Measurements from ENCODE around the gene MPST.
A peak's percentile ranks its signal among the peaks of the same experiment; 100 is the strongest.

MPST gene

DNA sequence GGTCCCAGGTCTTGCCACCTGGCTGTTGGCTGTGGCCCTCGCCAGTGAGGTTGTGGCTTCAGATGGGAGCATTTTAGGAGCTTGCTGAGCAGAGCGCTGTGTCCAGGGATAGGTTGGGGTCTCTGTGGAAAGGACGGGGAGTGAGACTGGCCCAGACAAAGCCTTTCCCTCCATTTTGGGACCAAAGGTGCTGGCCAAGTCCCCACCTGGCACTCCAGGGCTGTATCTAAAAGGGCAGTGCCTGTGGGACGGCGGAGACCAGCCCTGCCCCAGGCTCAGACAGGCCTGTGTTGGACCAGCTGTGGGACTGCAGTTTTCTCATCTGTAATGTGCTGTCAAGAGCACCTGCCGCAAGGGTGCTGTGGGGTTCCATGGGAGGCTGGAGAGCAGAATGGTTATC is 27.0 kb downstream of the MPST start:
- no peak for DNase-seq

DNA sequence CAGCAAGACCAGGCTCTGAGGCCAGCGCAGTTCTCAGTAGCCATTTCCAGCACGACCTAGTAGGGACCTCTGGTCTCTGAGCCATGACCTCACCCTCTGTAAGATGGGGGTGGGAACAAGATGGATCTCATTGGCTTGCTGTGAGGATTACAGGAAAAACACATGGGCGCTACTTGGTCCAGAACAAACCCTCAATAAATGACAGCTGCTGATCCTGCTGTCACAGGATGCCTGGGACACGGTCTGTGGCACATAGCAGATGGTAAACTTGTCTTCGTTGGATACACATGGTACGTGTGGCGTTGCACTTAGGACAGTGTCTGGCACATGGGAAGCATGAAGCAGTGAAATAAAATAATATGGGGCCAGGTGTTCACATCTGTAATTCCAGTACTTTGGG is 27.5 kb downstream of the MPST start:
- no peak for DNase-seq

DNA sequence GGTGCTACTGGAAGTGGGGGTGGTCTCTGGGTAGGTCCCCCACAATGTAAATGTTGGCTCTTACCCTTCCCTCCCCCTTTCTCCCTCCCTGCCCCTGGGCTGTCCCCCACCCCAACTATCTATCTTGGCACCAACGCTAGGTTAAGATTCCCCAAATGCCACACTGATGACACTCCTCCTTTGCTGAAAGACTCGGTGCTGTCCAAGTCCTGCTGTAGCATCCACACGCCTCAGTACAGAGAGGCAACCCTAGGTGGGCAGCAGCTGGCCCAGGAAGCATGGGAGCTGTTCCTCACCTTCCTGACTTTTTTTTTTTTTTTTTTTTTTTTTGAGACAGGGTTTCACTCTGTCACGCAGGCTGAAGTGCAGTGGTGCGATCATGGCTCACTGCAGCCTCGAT is 28.6 kb downstream of the MPST start:
- DNase-seq, result no peak

DNA sequence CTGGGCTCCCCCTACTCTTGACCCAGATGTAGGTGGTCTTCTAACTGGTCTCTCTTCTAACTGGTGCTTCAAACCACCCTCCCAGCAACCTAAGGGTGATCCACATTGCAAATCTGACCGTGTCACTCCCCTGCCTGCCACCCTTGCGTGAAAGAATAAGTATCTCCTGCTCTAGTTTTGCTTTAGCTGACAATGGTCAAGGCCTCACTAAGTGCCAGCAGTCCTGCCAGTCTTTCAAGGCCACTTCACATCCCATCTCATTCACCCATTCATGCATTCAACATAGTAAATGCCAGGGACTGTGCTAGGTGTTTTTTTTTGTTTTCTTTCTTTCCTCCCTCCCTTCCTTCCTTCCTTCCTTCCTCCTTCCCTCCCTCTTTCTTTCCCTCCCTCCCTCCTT is 29.7 kb downstream of the MPST start:
- no peak for DNase-seq

DNA sequence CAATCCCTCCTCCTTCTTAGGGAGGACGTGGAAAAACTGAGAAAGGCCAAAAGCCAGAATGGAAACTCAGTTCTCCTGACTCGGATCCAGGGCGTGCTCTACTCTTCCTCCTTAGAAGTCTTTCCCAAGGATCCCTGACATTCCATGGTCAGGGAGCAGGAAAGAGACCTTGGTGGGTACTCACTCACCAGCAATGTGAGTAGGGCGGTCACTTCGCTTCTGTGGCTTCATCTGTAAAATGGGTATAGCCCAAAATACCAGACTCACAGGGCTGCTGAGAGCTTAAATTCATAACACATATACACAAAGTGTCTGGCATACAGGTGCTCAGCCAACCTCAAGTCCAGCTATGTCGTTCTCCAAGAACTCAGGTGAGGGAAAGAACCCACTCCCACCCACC is 31.4 kb downstream of the MPST start:
- no peak for DNase-seq

DNA sequence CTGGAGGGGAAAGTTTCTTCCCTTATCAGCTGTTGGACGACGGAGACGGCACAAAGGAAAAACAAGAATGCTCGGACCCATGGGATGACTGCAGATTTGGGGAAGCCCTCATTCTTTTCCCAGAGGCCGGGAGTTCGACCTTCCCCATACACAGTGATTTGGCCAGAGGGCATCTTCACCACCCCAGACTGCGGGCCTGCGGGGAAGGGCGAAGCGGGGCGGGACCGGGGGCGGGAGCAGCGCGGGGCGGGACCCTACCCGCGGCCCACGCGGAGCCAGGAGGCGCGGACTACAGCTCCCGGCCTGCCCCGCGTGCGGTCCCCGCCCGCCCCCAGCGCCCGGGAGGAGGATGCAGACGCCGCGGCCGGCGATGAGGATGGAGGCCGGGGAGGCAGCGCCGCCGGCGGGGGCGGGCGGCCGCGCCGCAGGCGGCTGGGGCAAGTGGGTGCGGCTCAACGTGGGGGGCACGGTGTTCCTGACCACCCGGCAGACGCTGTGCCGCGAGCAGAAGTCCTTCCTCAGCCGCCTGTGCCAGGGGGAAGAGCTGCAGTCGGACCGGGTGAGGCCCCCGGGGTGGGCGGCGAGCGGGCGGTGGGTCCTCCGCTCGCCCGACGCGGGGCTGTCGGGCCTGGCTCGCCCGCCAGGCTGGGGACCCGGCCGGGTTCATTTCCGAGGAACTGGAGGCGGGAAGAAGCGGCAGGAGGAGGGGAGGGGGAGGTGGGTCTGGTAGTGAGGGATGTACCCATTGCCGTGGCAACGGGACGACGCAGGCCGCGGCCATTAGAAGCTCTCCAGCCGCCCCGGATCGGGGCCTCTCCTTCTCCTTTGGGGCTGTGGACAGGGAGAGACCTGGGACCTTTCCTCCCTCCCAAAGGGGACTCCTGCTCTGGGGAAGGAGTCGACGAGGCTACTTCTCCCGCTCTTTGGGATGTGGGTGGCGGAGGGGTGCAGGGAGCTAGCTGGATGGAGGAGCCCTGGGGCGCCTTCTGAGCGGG is 32.1 kb downstream of the MPST start, which contains the start of gene KCTD17:
KCTD17 (plus strand) TSS at position 352 of the 995 bp plus-strand sequence; CDS start at position 371, 19 bp downstream.
- DNase-seq, result peak; percentile 79

DNA sequence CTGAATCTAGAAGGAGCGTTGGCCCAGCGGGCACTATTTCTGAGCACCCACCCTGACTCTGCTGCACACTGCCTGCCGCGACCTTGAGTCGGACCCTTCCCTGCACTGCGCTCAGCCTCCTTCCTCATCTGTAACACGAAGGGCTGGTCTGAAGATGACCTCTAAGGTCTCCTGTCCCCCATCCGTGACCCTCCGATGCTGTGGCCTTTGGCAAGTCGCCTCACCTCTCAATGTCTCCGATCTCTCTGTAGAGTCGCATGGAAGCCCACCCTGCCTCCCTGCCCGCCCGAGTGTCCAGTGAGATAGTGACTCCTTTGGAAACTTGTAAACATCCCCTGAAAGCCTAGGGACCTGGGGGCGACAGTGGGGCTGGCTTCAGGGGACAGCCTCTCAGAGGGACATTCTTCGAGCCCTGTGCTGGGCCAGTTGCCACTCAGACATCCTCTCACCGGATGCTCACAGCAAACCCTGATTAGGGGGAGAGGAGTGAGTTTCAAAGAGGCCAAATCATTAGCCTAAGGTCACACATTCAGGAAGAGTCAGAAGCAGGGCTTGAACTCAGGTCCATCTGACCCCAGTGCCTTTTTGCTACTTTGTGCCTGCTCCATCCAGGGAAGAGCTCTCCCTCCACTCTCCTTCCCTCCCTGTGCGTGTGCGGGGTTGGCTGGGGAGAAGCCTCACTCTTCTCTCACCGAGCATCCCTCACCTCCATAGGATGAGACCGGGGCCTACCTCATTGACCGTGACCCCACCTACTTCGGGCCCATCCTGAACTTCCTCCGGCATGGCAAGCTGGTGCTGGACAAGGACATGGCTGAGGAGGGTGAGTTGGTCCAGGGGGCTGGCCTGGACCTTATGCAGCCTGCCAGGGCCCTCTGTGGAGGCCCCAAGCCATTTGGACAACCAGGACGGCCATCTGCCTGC is 33.1 kb downstream of the MPST start:
- DNase-seq, result no peak

DNA sequence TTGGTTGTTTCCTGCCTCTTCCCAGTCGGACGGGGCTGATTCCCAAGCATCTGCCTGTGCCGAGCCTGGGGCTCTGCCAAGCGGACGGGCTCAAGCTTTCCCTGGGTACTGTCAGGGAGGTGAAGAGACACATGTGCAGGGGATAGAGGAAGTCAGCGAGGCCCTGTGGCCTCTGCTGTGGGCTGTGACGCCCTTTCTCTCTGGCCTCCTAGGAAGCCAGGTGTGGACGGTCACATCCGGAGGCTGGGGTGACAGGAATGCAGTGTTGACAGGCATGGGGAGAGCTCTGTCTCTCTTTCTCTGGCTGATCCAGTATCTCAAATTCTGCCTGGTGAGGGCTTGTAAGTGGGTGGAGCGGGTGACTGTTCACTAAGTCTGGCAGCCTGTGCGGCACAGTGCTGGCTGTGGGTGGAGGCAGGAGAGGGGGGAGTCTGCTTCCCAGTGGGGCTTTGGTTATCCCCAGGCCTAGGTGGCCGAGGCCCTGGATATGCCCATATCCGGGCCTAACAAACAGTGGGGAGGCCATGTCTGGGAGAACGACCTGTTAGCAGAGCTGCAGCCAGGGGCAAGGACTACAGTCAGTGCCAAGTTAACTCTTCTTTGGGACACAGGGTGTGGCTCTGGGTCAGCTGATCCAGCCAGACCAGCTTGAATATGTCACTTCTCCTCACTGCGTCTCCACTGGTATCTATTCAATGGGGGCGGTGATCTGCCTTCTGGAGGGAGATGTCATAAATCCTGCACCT is 33.9 kb downstream of the MPST start:
- DNase-seq, result no peak

DNA sequence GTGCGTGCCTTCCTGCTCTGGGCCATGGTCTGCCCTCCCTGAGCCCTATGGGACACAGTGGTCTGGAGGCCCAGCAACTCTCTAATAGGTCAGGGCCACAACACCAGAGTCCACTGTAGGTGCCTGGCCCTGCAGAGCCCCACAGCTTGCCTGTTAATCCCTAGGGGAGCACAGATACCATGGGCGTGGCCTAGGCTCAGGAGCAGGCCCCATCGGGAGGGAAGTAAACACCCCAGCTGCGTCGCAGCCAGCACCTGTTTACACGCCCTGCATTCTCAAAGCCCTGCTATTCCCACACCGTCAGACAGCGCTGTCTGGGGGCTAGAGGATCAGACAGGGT is 34.5 kb downstream of the MPST start:
- DNase-seq, result no peak

DNA sequence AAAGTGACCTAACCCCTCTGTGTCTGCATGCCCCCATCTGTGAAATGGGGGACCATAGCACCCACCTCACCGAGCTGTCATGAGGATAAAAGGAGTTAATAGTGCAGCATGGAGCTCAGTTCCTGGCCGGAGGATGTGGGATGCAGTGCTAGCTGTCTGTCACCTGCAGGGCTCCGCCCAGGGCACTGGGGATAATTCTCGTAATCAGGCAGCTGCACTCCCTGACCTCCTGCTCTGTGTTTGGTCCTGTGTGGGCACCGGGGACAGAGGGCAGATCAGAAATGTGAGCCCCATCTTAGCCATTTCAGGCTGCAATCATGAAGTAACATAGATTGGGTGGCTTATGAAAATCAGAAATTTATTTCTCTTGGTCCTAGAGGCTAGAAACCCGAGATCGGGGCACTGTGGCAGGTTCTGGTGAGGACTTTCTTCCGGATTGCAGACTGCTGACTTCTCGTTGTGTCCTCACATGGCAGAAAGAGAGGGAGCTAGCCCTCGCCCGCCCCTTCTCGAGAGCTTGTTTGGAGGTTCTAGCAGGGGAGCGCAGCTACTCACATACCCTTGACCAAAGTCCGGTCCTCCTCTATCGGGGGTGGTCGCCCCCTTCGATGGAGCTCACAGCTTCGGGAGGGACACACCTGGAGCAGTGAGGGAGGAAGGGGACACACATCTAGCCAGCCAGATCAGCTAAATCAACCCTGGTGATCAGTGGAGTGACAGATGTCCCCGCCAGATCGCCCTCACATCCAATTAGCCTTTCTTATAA is 35.2 kb downstream of the MPST start:
- DNase-seq, result no peak

DNA sequence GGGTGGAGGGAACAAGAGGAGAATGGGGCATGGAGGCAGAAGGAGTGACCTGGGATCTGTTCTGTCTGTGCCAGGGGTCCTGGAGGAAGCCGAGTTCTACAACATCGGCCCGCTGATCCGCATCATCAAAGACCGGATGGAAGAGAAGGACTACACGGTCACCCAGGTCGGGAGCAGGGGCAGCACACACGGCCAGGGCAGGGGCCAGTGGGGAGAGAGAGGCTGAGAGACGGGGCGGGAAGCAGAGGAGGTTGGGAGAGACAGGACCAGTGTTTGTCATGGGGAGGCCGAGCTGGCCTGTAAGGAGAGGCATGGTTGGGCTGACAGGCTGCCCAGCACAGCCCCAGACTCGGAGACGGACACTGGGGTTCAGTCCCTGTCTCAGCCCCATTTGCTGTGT is 36.7 kb downstream of the MPST start:
- no peak for DNase-seq

DNA sequence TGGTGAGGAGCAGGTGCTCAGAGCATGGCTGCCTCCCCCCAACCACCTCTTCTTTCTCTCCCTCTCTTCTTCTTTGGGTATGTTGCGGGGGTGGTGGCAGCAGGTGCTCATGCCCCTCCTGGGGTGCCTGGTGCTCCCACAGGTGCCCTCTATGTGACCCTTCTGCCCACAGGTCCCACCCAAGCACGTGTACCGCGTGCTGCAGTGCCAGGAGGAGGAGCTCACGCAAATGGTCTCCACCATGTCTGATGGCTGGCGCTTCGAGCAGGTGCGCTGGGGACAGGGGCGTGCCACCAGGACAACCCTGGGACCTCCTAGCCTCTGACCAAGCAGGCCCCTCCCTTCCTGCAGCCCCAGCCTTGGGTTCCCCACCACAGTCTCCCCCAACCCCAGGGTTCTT is 37.7 kb downstream of the MPST start:
- no peak for DNase-seq

DNA sequence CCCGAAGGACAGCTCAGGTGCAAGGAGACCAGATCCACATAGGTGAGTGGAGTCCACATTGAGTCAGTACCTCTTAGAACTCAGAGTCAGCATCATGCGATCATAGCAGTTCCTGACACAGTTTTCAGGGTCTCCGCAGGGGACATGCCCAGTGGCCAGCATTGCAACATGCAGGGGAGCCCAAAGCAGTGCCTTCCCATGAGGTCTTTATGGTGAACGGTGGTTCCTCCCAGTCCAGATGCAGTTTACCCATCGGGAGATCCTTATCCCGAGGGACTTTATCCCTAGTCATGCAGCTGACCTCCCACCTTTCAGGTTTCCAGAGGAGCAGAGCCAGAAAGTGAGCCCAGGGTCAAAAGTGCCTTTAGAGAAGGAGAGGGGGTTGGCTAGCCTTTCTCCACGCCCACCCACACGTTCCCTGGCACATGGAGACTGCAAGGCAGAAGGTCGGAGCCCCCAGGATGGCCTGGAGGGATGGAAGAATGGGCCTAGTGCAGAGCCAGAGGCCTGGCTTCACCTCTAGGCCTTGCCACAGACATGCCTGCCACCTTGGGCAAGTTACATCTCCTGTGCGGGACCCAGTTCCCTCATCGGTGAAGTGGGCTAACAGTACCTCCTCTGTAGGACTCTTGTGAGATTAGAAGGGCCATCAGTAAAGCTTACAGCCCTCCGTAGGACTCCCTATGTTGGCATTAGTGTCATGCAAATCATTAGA is 38.4 kb downstream of the MPST start:
- no peak for DNase-seq

DNA sequence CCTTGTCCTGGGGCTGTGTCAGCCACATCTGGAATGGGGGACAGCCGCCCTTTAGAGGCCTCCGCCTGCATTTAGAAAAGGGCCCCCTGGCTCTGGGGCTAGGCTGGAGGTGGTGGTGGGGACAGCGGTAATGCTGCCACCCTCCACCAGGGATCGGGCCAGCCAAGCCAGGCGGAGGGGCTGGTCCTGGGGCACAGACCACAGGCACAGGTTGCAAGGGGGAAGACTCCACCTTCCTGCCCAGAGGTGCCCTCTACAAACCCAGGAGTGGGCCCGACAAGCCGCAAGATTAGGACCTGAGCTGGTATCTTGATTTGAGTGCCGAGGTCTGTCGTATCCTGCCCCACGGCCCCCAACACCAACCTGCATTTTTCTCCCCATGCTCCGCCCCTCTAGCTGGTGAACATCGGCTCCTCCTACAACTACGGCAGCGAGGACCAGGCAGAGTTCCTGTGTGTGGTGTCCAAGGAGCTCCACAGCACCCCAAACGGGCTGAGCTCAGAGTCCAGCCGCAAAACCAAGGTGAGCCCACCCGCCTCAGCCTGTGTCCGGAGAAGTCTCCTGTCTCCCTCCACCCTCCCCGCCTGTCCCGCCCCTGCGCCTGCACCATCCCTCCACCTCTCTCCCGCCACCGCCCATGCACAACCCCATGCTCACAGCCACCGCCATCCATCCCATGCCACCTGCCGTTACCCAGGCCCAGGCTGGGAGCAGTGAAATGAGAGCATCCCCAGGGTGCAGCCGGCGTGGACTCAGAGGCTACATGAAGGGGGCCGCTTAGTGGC is 39.6 kb downstream of the MPST start:
- no peak for DNase-seq

DNA sequence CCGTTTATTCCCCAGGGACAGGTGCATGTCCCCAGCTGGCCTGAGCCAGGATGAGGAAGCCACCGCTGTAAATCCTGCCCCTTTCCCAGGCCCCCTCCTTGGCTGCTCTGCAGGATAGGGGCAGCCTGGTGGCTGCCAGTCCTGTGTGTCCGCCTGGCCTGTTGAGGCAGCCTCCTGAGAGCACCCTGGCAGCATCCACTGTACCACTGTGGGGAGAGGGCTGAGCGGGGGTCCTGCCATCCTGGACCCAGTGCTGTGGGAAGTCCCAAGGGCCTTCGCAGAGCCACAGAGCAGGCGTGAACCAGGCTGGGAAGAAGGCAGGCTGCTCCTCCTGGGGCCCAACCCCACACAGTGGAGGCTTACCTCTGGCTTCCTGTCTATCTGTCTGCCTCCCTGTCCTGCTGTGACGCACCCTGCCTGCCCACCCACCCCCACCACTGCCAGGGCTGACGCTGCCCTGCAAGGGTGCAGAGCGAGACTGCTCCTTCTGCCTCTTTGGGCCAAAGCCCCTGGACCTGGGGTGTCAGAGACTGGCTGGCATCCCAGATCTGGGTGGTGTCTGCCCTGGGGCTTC is 40.4 kb downstream of the MPST start:
- DNase-seq, result no peak

DNA sequence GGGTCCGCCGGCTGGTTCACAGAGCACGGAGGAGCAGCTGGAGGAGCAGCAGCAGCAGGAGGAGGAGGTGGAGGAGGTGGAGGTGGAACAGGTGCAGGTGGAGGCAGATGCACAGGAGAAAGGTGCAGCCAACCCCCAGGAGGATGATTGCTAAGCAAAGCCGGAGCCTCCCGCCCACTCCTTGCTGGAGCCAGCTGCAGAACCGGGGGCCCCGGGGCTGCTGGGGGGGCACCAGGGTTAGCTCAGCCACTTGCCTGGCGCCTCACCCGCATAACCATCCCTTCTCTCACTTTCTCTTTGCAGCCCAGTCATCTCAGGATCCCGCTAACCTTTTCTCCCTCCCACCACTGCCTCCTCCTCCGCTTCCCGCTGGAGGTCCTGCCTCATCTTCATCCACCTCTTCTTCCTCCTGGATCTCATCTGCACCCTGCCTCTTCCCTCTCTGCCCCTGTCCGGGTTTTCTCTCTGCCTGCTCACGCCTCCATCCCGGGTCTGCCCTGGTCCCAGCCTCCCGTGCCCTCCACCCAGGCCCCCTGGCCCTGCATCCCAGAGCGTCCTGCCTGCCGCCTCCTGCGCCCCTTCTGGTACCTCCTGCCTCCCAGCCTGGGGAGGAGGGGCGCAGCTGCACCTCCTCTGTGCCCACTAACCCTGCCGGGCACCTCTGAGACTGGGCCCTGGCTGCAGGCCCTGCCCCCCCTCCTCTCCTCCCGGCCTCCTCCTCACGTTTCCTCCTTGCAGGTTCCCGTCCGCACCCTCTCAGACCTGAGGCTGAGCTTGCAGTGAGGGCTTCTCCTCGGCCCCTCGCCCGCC is 41.5 kb downstream of the MPST start:
- DNase-seq, result peak; percentile 70

DNA sequence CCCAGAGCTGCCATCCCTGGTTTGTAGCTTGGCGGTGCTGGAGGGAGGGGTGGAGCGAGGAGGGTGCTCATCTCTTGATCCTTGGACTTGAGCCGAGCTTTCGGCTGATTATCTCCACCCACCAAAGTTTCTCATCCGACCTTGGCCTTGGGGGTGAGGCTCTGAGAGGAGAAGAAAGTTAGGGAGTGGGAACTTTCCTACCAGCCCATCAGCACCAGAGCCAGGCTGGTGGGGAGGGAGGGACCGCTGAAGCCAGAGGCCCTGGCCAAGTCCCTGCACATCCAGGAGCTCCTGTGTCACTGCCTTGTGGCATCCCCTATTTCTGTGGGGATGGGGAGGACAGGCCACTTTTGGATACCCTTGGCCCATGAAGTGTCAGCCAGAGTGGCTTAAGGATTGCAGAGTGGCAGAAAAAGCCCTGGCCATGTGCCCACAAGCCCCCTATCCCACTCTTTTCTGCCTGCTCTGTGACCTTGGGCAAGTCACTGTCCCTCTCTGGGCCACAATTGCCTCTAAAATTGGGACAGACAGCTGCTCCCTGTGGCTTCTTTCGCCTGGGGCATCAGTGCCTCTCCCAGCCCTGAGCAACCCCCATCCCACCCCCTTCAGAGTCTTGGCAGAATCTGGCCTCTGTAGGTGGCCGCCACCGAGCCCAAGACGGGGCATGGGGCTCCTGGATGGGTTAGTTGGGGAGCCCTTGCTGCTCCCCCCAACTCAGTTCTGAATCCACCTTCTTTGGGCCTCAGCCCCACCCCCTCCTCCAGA is 42.3 kb downstream of the MPST start:
- DNase-seq, result no peak

DNA sequence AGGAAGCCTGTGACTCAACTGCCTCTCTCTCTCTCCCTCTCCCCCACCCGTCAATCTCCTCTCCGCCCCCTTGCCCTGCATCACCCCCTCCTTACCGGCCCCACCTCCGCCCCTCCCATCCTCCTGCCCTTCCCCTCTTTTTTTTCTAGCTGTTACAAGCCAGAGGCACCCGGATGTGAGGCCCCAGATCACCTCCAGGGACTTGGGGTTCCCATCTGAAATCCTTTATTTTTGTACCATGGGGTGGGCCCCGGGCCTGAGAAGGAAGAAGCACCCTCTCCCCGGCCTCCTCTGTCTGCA is 42.8 kb downstream of the MPST start:
- DNase-seq, result no peak

All from activated naive CD4-positive, alpha-beta T cell treated with Interleukin-2 at 50 U/mL for 16 hours (primary cell).